ENCODE data around the gene THADA. TPM values are rescaled to one million over a fixed set of nuclear protein-coding genes. Genes with fewer than 3 reads are reported as not detected.

THADA gene
- total RNA-seq, 1 experiment from 2014 or later, result 20.1 TPM

DNA sequence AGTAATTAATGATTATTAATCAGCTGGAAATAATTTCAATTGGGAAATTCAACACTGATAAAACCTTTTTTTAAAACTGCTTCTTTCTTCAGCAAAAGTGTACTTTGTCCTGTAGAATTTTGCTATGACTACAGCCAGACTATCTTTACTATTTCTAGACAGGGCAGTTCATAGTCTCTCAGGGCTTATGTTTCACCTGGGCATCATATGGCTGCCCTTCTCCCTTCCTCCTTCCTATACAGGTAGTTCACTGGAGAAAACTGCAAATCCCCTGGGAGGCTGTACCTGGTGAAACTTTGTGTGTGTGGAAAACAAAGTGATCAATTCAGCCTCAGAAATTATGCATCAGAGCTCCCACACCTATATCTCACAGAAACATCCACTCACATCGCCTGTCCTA is 38.6 kb downstream of the THADA start:
- H4K8ac ChIP-seq (replicated peaks; ENCODE audit: insufficient read length, low read depth, low read length), result no peak overlapping the region
- no peak for DNase-seq

More for the DNA sequence above, 38.6 kb downstream of the THADA start:
- Mint-ChIP-seq H3K9me3 (no peaks in the 10 kb centered on the region), H3K4me3 (no peak overlapping the region), H3K4me1 (no peaks in the 10 kb centered on the region), H3K27me3 (ENCODE audit: low read depth) (no peaks in the 10 kb centered on the region), H3K27ac (no peak overlapping the region), H3K36me3 (ENCODE audit: insufficient read depth in 1 of 3, low read depth in 3 of 3) (peaks cover 4 to 26% (median 18%) of the 10 kb centered on the region in 3 experiments; a peak in 4 of 7 replicates)
- Histone ChIP-seq H3K23ac (ENCODE audit: insufficient read length, low read depth, low read length) (no peak overlapping the region), H2BK15ac (ENCODE audit: low read depth, low read length) (no peak overlapping the region), H3K4ac (ENCODE audit: low read depth, low read length) (no peak overlapping the region), H3T11ph (ENCODE audit: low read length) (no peak overlapping the region), H3K9me3 (ENCODE audit: control insufficient read depth, low read depth, low read length) (no peaks in the 10 kb centered on the region), H2BK5ac (ENCODE audit: insufficient read length, low read length) (no peak overlapping the region), H2BK20ac (ENCODE audit: low read depth, low read length, poor library complexity, severe bottlenecking) (no peak overlapping the region), H2AK5ac (ENCODE audit: insufficient read length, low read length) (no peak overlapping the region), H3K27me3 (ENCODE audit: insufficient read depth, low read length) (no peaks in the 10 kb centered on the region), H2AFZ (ENCODE audit: low read length) (no peak overlapping the region), H3K4me2 (ENCODE audit: insufficient read depth, insufficient read length, low read length) (no peak overlapping the region), H3K56ac (ENCODE audit: insufficient read length, low read depth, low read length) (no peak overlapping the region), H2BK120ac (ENCODE audit: low read depth, low read length, poor library complexity, severe bottlenecking) (no peak overlapping the region), H4K91ac (ENCODE audit: insufficient read length, low read depth, low read length) (no peak overlapping the region), H3K14ac (ENCODE audit: insufficient read depth, low read length) (no peak overlapping the region), H3K27ac (ENCODE audit: insufficient read length, low read depth, low read length) (no peak overlapping the region), H3K23me2 (ENCODE audit: insufficient read length, low read depth, low read length, poor library complexity, severe bottlenecking) (no peaks in the 10 kb centered on the region), H3K4me1 (ENCODE audit: insufficient read depth, low read length) (no peaks in the 10 kb centered on the region), H3K79me1 (ENCODE audit: insufficient read depth, low read depth, low read length, poor library complexity, severe bottlenecking) (no peaks in the 10 kb centered on the region), H3K9ac (ENCODE audit: extremely low read depth, insufficient read length, low read length) (no peak overlapping the region), H4K20me1 (ENCODE audit: control insufficient read depth, insufficient read depth, insufficient read length) (no peaks in the 10 kb centered on the region), H4K5ac (ENCODE audit: insufficient read length, low read depth, low read length) (no peak overlapping the region), H3K79me2 (ENCODE audit: insufficient read depth, low read length) (no peaks in the 10 kb centered on the region), H2BK12ac (ENCODE audit: insufficient read length, low read depth, low read length) (no peak overlapping the region), H3K18ac (ENCODE audit: insufficient read length, low read depth, low read length) (no peak overlapping the region)
- TF ChIP-seq, protein P1, sequence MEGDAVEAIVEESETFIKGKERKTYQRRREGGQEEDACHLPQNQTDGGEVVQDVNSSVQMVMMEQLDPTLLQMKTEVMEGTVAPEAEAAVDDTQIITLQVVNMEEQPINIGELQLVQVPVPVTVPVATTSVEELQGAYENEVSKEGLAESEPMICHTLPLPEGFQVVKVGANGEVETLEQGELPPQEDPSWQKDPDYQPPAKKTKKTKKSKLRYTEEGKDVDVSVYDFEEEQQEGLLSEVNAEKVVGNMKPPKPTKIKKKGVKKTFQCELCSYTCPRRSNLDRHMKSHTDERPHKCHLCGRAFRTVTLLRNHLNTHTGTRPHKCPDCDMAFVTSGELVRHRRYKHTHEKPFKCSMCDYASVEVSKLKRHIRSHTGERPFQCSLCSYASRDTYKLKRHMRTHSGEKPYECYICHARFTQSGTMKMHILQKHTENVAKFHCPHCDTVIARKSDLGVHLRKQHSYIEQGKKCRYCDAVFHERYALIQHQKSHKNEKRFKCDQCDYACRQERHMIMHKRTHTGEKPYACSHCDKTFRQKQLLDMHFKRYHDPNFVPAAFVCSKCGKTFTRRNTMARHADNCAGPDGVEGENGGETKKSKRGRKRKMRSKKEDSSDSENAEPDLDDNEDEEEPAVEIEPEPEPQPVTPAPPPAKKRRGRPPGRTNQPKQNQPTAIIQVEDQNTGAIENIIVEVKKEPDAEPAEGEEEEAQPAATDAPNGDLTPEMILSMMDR (conservative IDR thresholded peaks at IDR 0.05), result no peak
- no CpG with 5 or more reads among the region's 1 CpG for WGBS (ENCODE audit: extremely low coverage, insufficient read length, low lambda C conversion rate)

All from H9 (cell line).